A673 (cell line): Measurements from ENCODE around the gene SMARCAL1. TPM values are rescaled to one million over a fixed set of nuclear protein-coding genes. Genes with fewer than 3 reads are reported as not detected.

ENCODE experiments used
- BruUV-seq: library from RNA; stranded (reverse); fragments of 400-500 nt; replicated peaks from 2 replicates; lab custom pipeline; 2021; lab: Mats Ljungman, UMichigan
- CTCF ChIA-PET: fragments of 300-600 bp; sonication (Branson Sonifier 250); formaldehyde crosslinking; loops from one replicate; lab custom pipeline; 2022; ENCODE audit warnings: antibody characterized with exemption; lab: Charles Lee
- POLR2A ChIA-PET: fragments of 300-600 bp; sonication (Branson Sonifier 250); formaldehyde crosslinking; loops from one replicate; lab custom pipeline; 2022; ENCODE audit warnings: antibody characterized with exemption; ENCODE audit not compliant: low non-redundant PET; lab: Charles Lee
- DNase-seq: peaks from one replicate; pipeline ENCODE4 v3.0.0-alpha.2; 2015; ENCODE audit warnings: low spot score
- H3K27ac ChIP-seq: fragments of 200-600 bp; sonication (generic); 2 replicates; pipeline ENCODE4 v1.5.1; 2016; ENCODE audit warnings: mixed run types, low read depth, mild to moderate bottlenecking, mixed read lengths, antibody characterized with exemption, low read length; ENCODE audit not compliant: poor library complexity, severe bottlenecking
- H3K27me3 ChIP-seq: fragments of 200-600 bp; sonication (generic); replicated peaks from 2 replicates; pipeline ENCODE4 v1.6.1; 2017; ENCODE audit warnings: mixed run types, low read depth, mild to moderate bottlenecking, mixed read lengths, antibody characterized with exemption, low read length; ENCODE audit not compliant: insufficient read depth, poor library complexity
- H3K36me3 ChIP-seq: fragments of 200-600 bp; sonication (generic); 2 replicates; pipeline ENCODE4 v1.6.1; 2016; ENCODE audit warnings: mixed run types, mild to moderate bottlenecking, mixed read lengths, antibody characterized with exemption, low read length; ENCODE audit not compliant: insufficient read depth, poor library complexity, severe bottlenecking
- H3K4me1 ChIP-seq: fragments of 200-600 bp; sonication (generic); 2 replicates; pipeline ENCODE4 v1.6.1; 2017; ENCODE audit warnings: mixed run types, mild to moderate bottlenecking, mixed read lengths, antibody characterized with exemption, low read length; ENCODE audit not compliant: insufficient read depth, poor library complexity, severe bottlenecking
- H3K4me3 ChIP-seq: fragments of 200-600 bp; sonication (generic); 2 replicates; pipeline ENCODE4 v1.5.1; 2016; ENCODE audit warnings: low read depth, mixed run types, mild to moderate bottlenecking, mixed read lengths, low read length; ENCODE audit not compliant: poor library complexity, severe bottlenecking
- H3K9me3 ChIP-seq: fragments of 200-600 bp; sonication (generic); 2 replicates; pipeline ENCODE4 v1.6.1; 2016; ENCODE audit warnings: mixed run types, low read depth, mild to moderate bottlenecking, mixed read lengths, antibody characterized with exemption, low read length; ENCODE audit not compliant: poor library complexity, severe bottlenecking
- CTCF ChIP-seq: fragments of 300-800, 200-600 bp; sonication (generic); conservative IDR thresholded peaks from 2 replicates; pipeline ENCODE4 v1.5.1; 2017; ENCODE audit warnings: low read depth, mild to moderate bottlenecking, antibody characterized with exemption, low read length, moderate library complexity, mixed read lengths
- EZH2 ChIP-seq: fragments of 200-600 bp; sonication (generic); IDR thresholded peaks from 2 replicates; pipeline ENCODE4 v1.6.1; 2017; ENCODE audit warnings: borderline replicate concordance, low read depth, mild to moderate bottlenecking, mixed read lengths, antibody characterized with exemption, low read length; ENCODE audit not compliant: poor library complexity, severe bottlenecking
- intact Hi-C: fragments of 100-400 bp; cut with micrococcal nuclease; formaldehyde crosslinking; loops from one replicate; pipeline ENCODE4 v1.10.0; 2022; ENCODE audit not compliant: unreplicated experiment
- total RNA-seq: library from RNA; stranded (reverse); gene quantifications from 2 replicates; pipeline ENCODE4 v1.2.3, GENCODE V29; 2021

SMARCAL1 gene
- total RNA-seq, 1 experiment from 2014 or later, result 20.7 TPM

- intact Hi-C loops, result loop anchor here (1.0 kb wide), 1 partner anchor 80 kb away; the partner anchor contains the start of gene SMARCAL1
- CTCF ChIA-PET, result no interaction called here
- POLR2A ChIA-PET, result no interaction called here
- Histone ChIP-seq H3K9me3 (no peaks in the 10 kb centered on the region), H3K27ac (peak overlapping the region; percentile 40), H3K36me3 (no peaks in the 10 kb centered on the region), H3K27me3 (no peaks in the 10 kb centered on the region), H3K4me1 (peaks cover 27% of the 10 kb centered on the region), H3K4me3 (no peak overlapping the region)
- BruUV-seq, result no TSS peak
- TF ChIP-seq EZH2 (no peak), CTCF (no peak)
- peak; percentile 68 for DNase-seq
Observed at GRCh38 chr2:216491793-216492596, 79.7 kb downstream of the SMARCAL1 start.

- H3K36me3 ChIP-seq, result no peaks in the 10 kb centered on the region
- BruUV-seq, result no TSS peak
- peak overlapping the region; percentile 40 for H3K27ac ChIP-seq
- no peaks in the 10 kb centered on the region for H3K27me3 ChIP-seq
- peak; percentile 88 for DNase-seq
- ChIA-PET CTCF (no interaction called here), POLR2A (no interaction called here)
- H3K4me1 ChIP-seq, result peaks cover 30% of the 10 kb centered on the region
- no peak overlapping the region for H3K4me3 ChIP-seq
- H3K9me3 ChIP-seq, result no peaks in the 10 kb centered on the region
- TF ChIP-seq CTCF (no peak), EZH2 (no peak)
- intact Hi-C loops, result loop anchor here (1.0 kb wide), 1 partner anchor 80 kb away; the partner anchor contains the start of gene SMARCAL1
Observed at GRCh38 chr2:216492597-216493333, 80.5 kb downstream of the SMARCAL1 start.

GRCh38 chr2:216493334-216493685, 81.0 kb downstream of the SMARCAL1 start:
- Histone ChIP-seq H3K27me3 (no peaks in the 10 kb centered on the region), H3K4me3 (no peak overlapping the region), H3K36me3 (no peaks in the 10 kb centered on the region), H3K27ac (no peak overlapping the region), H3K9me3 (no peaks in the 10 kb centered on the region), H3K4me1 (peaks cover 34% of the 10 kb centered on the region)
- DNase-seq, result peak; percentile 34
- BruUV-seq, result no TSS peak
- POLR2A ChIA-PET, result no interaction called here
- no peak for TF ChIP-seq EZH2
- no peak for TF ChIP-seq CTCF
- intact Hi-C loops, result no loop called here
- CTCF ChIA-PET, result no interaction called here
